ENCODE measurements around the gene CFTR.

GRCh38 chr7:117717357-117717756 is 237.5 kb downstream of the CFTR start:
- TF ChIP-seq CTCF (IDR thresholded peaks at IDR 0.05) (no peak), EZH2 (IDR thresholded peaks at IDR 0.05) (no peak)

Measured in neural progenitor cell (in vitro differentiated cells).